HepG2 (cell line): ENCODE results near the gene C9orf50. TPM values are rescaled to one million over a fixed set of nuclear protein-coding genes. Genes with fewer than 3 reads are reported as not detected.
A peak's percentile ranks its signal among the peaks of the same experiment; 100 is the strongest.

ENCODE experiments used
- ATAC-seq: fragments of 200-7000 bp; cut with Tn5 transposase; 3 replicates; pipeline ENCODE4 v1.9.1; 2020; ENCODE audit warnings: mild to moderate bottlenecking, moderate library complexity
- BruUV-seq: library from RNA; stranded (reverse); fragments of 400-500 nt; replicated peaks from 2 replicates; lab custom pipeline; 2021; lab: Mats Ljungman, UMichigan
- CTCF ChIA-PET: fragments of 300-600 bp; formaldehyde crosslinking; extraction: SDS; loops from one replicate; lab custom pipeline; 2021; ENCODE audit warnings: low total read pairs, inconsistent platforms, low intra/inter-chr PET ratio; lab: Yijun Ruan, JAX
- POLR2A ChIA-PET: fragments of 350-600 bp; sonication (Branson Sonifier 250); formaldehyde crosslinking; loops from one replicate; lab custom pipeline; 2020; ENCODE audit warnings: antibody characterized with exemption, inconsistent platforms; lab: Yijun Ruan, JAX
- DNase-seq: peaks from one replicate; pipeline ENCODE4 v3.0.0-alpha.2; 2015; ENCODE audit warnings: low spot score
- FAIRE-seq: peaks from 3 replicates; lab custom pipeline; 2011; peaks lifted over from hg19 to GRCh38; lab: Jason Lieb, UNC
- H2AFZ ChIP-seq: one replicate; pipeline ENCODE4 v1.6.1; 2011; ENCODE audit warnings: low read length, inconsistent platforms
- H3K27ac ChIP-seq: fragments of 300-600 bp; 3 replicates; pipeline ENCODE4 v1.8.0; 2011; ENCODE audit warnings: mixed run types, mild to moderate bottlenecking, mixed read lengths, low read length, inconsistent platforms; ENCODE audit not compliant: insufficient read depth; ENCODE audit errors: extremely low read length
- H3K27me3 ChIP-seq, 2 experiments: fragments of 200-600 bp in 1 of 2; 2 replicates in 1 of 2; 3 replicates in 1 of 2; pipeline versions ENCODE4 v1.6.0 to v1.8.0; 2011; ENCODE audit warnings: low read length in 2 of 2, mild to moderate bottlenecking in 2 of 2, moderate library complexity in 2 of 2, inconsistent platforms in 1 of 2; ENCODE audit not compliant: insufficient read depth in 2 of 2, control insufficient read depth in 1 of 2
- H3K36me3 ChIP-seq, 2 experiments: fragments of 200-600 bp in 1 of 2; replicated peaks in 1 of 2; 2 replicates in 1 of 2; 3 replicates in 1 of 2; pipeline versions ENCODE4 v1.5.1 to v1.8.0; 2011; ENCODE audit warnings: low read length in 2 of 2, inconsistent platforms in 1 of 2; ENCODE audit not compliant: insufficient read depth in 2 of 2, control insufficient read depth in 1 of 2
- H3K4me1 ChIP-seq: 2 replicates; pipeline ENCODE4 v1.5.1; 2012; ENCODE audit warnings: low read length, inconsistent platforms; ENCODE audit not compliant: insufficient read depth
- H3K4me2 ChIP-seq: 2 replicates; pipeline ENCODE4 v1.6.0; 2011; ENCODE audit warnings: low read depth, low read length, inconsistent platforms
- H3K4me3 ChIP-seq, 3 experiments: fragments of 200-600 bp in 1 of 3; sonication (generic), shearing (Covaris generic) in 1 of 3; replicated peaks in 1 of 3; 2 replicates each; pipeline ENCODE4 v1.5.1; 2011 to 2016; ENCODE audit warnings: low read length in 3 of 3, inconsistent platforms in 2 of 3, low read depth in 2 of 3, mild to moderate bottlenecking in 2 of 3, control low read depth in 1 of 3, mixed read lengths in 1 of 3; ENCODE audit not compliant: insufficient read depth in 1 of 3
- H3K79me2 ChIP-seq: one replicate; pipeline ENCODE4 v1.6.1; 2011; ENCODE audit warnings: low read length, inconsistent platforms; ENCODE audit not compliant: insufficient read depth
- H3K9ac ChIP-seq: 2 replicates; pipeline ENCODE4 v1.6.0; 2011; ENCODE audit warnings: mild to moderate bottlenecking, low read depth, low read length, inconsistent platforms; ENCODE audit not compliant: insufficient read depth
- H3K9me3 ChIP-seq: 2 replicates; pipeline ENCODE4 v1.5.1; 2012; ENCODE audit warnings: mild to moderate bottlenecking, low read length
- H4K20me1 ChIP-seq: 2 replicates; pipeline ENCODE4 v1.6.0; 2011; ENCODE audit warnings: inconsistent platforms, mild to moderate bottlenecking, low read length, moderate library complexity; ENCODE audit not compliant: insufficient read depth
- KDM1A ChIP-seq: IDR thresholded peaks from 2 replicates; pipeline ENCODE4 v1.6.1; 2016; ENCODE audit warnings: missing compliant biosample characterization
- KDM4B ChIP-seq: sonication (generic); formaldehyde crosslinking; IDR thresholded peaks from 2 replicates; pipeline ENCODE4 v1.4.0; 2020; ENCODE audit warnings: missing genetic modification reagents
- SNAI1 ChIP-seq: sonication (generic); formaldehyde crosslinking; IDR thresholded peaks from 2 replicates; pipeline ENCODE4 v1.5.0; 2020; ENCODE audit warnings: mild to moderate bottlenecking, missing genetic modification reagents, borderline replicate concordance
- WGBS: methylation state at CpG from one replicate; pipeline ENCODE4 v1.1.6; 2017; ENCODE audit warnings: low lambda C conversion rate; 5-methylcytosine and 5-hydroxymethylcytosine counted together
- in situ Hi-C: cut with HindIII; loops from 2 replicates; pipeline ENCODE4 v1.10.0; 2017; ENCODE audit warnings: low pct_unique_long_range_greater_than_20kb; ENCODE audit not compliant: extremely low pct_ligation_motif_present
- intact Hi-C: fragments of 100-400 bp; cut with micrococcal nuclease; formaldehyde crosslinking; loops from one replicate; pipeline ENCODE4 v1.10.0; 2022; ENCODE audit not compliant: unreplicated experiment
- polyA plus RNA-seq, 8 experiments: library from polyadenylated mRNA; depleted of rRNA in 3 of 8; stranded (reverse) in 7 of 8; unstranded in 1 of 8; fragments of >200 nt; fragmentation: Illumina TruSeq in 4 of 8; extraction: Trizol in 4 of 8; gene quantifications; 2 replicates each; pipeline versions ENCODE4 v1.2.1 to v1.2.3, GENCODE V29; 2011 to 2016; ENCODE audit warnings: low read depth in 4 of 8, missing spikeins in 1 of 8, mixed read lengths in 1 of 8; ENCODE audit not compliant: insufficient read depth in 1 of 8
- total RNA-seq, 5 experiments: library from RNA; depleted of rRNA; stranded (reverse); fragments of >200 nt; fragmentation: Illumina TruSeq; extraction: Trizol; gene quantifications; 2 replicates each; pipeline ENCODE4 v1.2.3, GENCODE V29; 2016; ENCODE audit warnings: low read depth in 1 of 5
- TF ChIP-seq, protein P1 (sequence below): sonication (generic); formaldehyde crosslinking; IDR thresholded peaks from 2 replicates; pipeline ENCODE4 v1.4.0; 2020; ENCODE audit warnings: mild to moderate bottlenecking, missing genetic modification reagents

C9orf50 gene
- total and polyA plus RNA-seq, 2 of the 13 experiments (the other 11 are each of a cell fraction or from before 2014, with no cell fraction given), result not detected

DNA sequence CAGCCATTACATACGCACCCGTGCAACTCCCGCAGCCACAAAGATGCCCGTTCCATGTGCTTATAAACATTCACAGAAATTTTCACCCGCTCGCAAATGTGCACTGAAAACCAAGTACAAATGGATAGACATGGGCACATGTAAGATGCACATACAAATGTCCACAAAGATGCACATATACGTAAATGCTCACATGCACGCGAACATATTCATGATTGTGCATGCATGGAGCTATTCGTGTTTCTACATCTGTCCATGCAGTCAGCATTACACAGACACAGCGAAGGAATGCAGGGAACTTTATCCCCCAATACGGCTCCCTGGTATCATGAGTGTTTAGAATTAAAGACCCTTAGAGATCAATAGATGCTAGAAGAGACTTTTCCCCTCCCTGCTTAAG lies 58.4 kb downstream of the C9orf50 start:
- WGBS, result 86% methylated on average over 12 of the region's 12 CpGs
- no peaks in the 10 kb centered on the region; a peak in 1 of 5 replicates for H3K36me3 ChIP-seq
- no peak overlapping the region for H3K9ac ChIP-seq
- H3K4me2 ChIP-seq, result no peak overlapping the region
- H3K79me2 ChIP-seq, result peaks cover 11% of the 10 kb centered on the region
- H3K4me3 ChIP-seq, result no peak overlapping the region
- in situ Hi-C loops, result no loop called here
- FAIRE-seq, result no peak
- peak overlapping the region; percentile 10 for H3K27ac ChIP-seq
- no TSS peak for BruUV-seq
- no peaks in the 10 kb centered on the region for H3K27me3 ChIP-seq
- ChIA-PET CTCF (no interaction called here), POLR2A (no interaction called here)
- ATAC-seq, result no peak
- DNase-seq, result no peak
- TF ChIP-seq SNAI1 (CRISPR knock-in tag) (no peak), KDM1A (CRISPR knock-in tag) (no peak), KDM4B (no peak)
- TF ChIP-seq, protein P1, sequence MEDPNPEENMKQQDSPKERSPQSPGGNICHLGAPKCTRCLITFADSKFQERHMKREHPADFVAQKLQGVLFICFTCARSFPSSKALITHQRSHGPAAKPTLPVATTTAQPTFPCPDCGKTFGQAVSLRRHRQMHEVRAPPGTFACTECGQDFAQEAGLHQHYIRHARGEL (CRISPR knock-in tag), result no peak
- no peaks in the 10 kb centered on the region for H4K20me1 ChIP-seq
- no peak overlapping the region for H2AFZ ChIP-seq
- intact Hi-C loops, result no loop called here
- H3K4me1 ChIP-seq, result peaks cover 84% of the 10 kb centered on the region
- H3K9me3 ChIP-seq, result no peaks in the 10 kb centered on the region

Other genes with a start within 250 kb of the C9orf50 start
- gene NTMT1, start 5.1 kb upstream of the C9orf50 start, total RNA-seq (2016; rRNA removed; fragmentation: Illumina TruSeq; extraction: Trizol), result 51.0 and 53.8 TPM in 2 replicates
- 49.1 and 52.7 TPM in 2 replicates for gene NTMT1, start 5.1 kb upstream of the C9orf50 start, polyA plus RNA-seq (2011; rRNA removed)
- 8.2 and 8.3 TPM in 2 replicates for gene ASB6, start 21.1 kb upstream of the C9orf50 start, total RNA-seq (2016; rRNA removed; fragmentation: Illumina TruSeq; extraction: Trizol)
- 8.4 and 10.8 TPM in 2 replicates for gene ASB6, start 21.1 kb upstream of the C9orf50 start, polyA plus RNA-seq (2011; rRNA removed)
- gene PRRX2, start 44.5 kb upstream of the C9orf50 start, total RNA-seq (2016; rRNA removed; fragmentation: Illumina TruSeq; extraction: Trizol), result not detected in 2 replicates
- gene PRRX2, start 44.5 kb upstream of the C9orf50 start, polyA plus RNA-seq (2011; rRNA removed), result 0.05 TPM in 1 of 2 replicates, not detected in the other
- gene PTGES, start 131.9 kb upstream of the C9orf50 start, total RNA-seq (2016; rRNA removed; fragmentation: Illumina TruSeq; extraction: Trizol), result 0.07 TPM in 1 of 2 replicates, not detected in the other
- gene PTGES, start 131.9 kb upstream of the C9orf50 start, polyA plus RNA-seq (2011; rRNA removed), result not detected in 2 replicates
- 8.2 and 18.1 TPM in 2 replicates for gene TOR1B, start 182.1 kb upstream of the C9orf50 start, total RNA-seq (2016; rRNA removed; fragmentation: Illumina TruSeq; extraction: Trizol)
- 21.3 and 22.8 TPM in 2 replicates for gene TOR1B, start 182.1 kb upstream of the C9orf50 start, polyA plus RNA-seq (2011; rRNA removed)
- 18.6 and 31.6 TPM in 2 replicates for gene TOR1A, start 203.0 kb upstream of the C9orf50 start, total RNA-seq (2016; rRNA removed; fragmentation: Illumina TruSeq; extraction: Trizol)
- 39.6 and 41.4 TPM in 2 replicates for gene TOR1A, start 203.0 kb upstream of the C9orf50 start, polyA plus RNA-seq (2011; rRNA removed)
- gene C9orf78, start 214.2 kb upstream of the C9orf50 start, total RNA-seq (2016; rRNA removed; fragmentation: Illumina TruSeq; extraction: Trizol), result 35.5 and 49.0 TPM in 2 replicates
- gene C9orf78, start 214.2 kb upstream of the C9orf50 start, polyA plus RNA-seq (2011; rRNA removed), result 14.7 and 18.4 TPM in 2 replicates
- 2.9 and 4.4 TPM in 2 replicates for gene USP20, start 214.4 kb upstream of the C9orf50 start, total RNA-seq (2016; rRNA removed; fragmentation: Illumina TruSeq; extraction: Trizol)
- gene USP20, start 214.4 kb upstream of the C9orf50 start, polyA plus RNA-seq (2011; rRNA removed), result 5.9 and 8.7 TPM in 2 replicates